ENCODE data around the gene ENAM.
"Not testable (repeated sequence)": the region's sequence is repeated elsewhere in the genome, so short reads cannot be mapped to it uniquely, and the experiment has no call there.

Gene ENAM

DNA sequence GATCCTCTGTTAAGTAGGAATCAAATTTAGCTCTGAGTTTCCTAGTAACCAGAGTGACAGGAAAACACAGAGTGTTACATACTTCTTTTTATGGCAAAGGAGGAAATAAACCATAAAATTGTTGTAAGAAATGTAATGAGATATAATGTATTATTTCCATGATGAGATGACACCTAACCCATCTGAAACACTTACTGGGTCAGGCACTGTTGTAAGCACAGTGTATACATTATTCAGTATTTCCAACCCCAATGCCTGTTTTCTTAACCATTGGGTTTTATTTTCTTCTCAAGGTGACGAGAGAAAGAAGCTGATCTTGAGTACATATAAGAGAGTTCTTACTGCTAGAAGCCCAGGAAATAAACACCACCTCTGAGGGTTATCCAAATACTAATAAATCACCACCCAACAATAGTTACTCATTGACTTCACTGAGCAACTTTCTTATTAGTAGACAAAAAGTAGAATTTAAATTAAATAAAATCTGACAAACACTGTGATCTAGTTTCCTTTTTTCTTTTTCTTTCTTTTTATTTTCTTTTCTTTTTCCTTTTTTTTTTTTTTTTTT is 4.2 kb upstream of the ENAM start:
- no peak for DNase-seq

DNA sequence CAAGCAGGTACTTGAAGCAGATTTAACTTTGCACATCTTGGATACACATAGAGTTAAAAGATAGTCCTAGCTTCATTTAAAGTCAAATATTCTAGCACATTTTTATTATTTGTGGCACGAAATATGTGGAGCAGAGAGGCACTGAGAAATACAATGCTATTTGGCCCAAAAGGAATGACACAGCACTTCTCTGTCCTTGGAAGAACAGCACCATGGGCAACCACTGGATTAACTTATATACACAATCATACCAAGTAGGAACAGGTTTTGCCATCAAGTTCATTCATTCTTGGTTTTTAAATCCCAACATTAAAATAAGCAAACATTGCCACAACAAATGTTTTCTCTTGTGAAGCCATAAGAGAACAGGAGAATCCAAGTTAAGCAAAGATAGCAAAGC is 924 bp upstream of the ENAM start:
- DNase-seq, result no peak

DNA sequence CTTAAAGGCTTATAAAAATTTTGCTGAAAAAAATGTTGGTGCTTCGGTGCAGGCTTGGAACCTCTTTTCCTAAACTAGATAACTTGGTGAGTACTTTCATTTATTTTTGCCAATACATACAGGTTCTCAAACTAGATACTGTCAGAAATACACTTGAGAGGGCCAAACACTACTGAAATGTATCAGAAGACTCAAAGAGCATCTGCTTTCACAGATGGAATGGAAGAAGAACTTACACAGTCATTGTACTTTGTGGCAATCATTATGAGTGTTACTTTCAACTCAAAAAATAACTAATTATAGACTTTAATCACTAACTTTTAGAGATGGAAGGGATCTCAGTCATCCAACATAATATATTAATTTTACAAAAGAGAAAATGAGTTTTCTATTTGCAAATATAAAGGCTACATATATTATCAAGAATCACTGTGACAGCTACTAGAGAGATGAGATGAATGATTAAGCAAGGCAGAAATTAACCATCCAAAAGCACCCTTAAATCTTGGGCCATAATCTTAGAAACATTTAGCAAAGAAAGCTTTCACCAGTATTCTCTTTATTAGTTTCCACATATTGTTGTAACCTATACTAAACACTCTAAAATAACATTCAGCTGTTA is 1.0 kb downstream of the ENAM start:
- no peak for DNase-seq

DNA sequence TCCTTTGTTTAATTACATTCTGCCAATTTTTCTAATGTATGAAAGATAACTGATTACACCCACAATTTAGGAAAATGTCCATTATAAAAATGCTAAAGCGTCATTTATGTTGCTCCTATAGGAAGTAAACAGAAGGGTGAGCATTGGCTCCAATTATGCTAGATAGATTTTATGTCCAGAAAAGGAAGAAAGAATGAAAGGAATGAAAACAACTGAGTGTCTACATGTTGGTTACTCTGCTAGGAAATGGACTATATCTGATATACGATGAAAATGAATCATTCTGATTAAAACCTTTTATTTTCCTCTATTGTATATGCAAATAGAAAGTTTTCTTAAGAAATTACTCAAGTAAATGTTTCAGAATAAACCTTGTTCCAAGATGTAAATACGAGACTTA is 1.6 kb downstream of the ENAM start:
- peak; percentile 26 for DNase-seq

DNA sequence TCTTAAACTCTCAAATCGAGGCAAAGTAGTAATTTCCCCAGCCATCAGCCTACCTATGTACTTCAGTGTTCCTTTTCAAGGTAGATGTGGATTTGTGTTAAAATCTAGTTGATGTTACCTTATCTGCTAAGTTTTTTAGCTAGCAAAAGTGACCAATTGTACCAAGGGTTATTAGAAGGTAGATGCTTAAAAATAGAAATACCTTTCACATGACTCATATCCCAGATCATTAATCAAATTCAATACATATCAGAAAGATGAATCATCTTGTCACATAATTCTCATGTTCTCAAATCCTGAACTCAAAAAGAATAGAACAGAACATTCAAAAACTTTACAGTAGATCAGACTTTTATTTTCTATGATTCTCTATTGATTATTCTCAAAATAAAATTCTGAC is 3.5 kb downstream of the ENAM start:
- peak; percentile 67 for DNase-seq

DNA sequence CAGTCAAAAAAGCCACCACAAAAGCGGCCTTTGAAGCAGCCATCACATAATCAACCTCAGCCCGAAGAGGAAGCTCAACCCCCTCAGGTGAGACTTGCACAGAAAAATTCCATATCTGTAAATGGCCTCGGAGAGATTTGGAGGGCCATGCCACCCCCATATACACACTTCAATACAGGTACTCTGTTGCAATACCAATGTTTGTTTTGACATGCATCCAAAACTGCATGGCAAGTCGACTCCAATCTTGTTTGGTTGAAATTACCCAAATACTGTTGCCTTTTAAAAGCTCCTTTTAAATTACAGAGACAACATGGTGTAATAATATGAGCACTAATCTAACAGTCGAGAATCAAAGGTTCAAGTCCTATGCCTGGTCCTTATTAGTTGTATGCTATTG is 5.9 kb downstream of the ENAM start:
- DNase-seq, result no peak

DNA sequence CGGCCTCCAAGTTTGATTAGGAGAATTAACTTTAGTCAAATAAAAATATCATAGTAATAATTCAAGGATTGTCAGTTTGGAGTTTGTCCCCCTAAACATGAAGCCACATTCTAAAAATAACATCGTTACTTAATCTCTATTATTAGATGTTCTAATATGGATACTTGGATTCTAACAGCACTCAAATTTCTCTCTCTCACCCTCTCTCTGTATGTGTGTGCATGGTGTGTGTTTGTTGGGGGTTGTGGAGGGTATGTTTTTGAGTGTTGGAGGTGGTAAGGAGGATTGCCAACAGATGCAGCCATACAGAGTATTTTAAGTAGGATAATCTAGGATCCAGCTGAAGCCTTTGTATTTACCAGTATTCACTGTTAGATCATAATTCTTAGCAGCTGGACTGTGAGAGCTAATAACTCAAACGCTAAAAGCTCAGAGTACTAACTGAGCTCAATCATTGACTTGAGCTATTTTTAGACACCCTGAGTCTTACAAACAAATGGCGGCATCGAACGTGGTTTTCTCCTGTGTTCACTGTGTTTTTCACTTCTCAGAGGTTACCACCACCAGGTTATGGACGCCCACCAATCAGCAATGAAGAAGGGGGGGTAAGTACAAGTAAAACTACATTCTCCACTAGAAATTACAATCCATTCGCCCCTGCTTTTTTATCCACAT is 8.8 kb downstream of the ENAM start:
- no peak for DNase-seq

DNA sequence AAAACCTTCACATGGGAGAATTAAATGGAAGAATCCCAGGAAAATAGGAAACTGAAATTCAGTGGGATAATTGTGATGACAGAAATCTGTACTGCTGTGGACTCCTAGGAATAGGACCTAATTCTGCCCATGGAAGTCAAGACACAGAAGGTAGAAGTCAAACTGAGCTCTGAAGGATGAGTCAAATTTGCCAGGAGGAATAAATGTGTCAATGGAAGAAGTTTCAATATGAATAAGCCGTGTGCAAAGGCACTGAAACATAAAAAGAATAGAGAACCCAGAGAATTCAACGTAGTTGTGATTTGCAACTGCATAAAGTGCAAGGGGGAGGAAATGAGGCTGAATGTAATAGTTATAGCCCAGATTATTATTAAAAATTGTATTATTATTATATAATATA is 11.6 kb downstream of the ENAM start:
- no peak for DNase-seq

DNA sequence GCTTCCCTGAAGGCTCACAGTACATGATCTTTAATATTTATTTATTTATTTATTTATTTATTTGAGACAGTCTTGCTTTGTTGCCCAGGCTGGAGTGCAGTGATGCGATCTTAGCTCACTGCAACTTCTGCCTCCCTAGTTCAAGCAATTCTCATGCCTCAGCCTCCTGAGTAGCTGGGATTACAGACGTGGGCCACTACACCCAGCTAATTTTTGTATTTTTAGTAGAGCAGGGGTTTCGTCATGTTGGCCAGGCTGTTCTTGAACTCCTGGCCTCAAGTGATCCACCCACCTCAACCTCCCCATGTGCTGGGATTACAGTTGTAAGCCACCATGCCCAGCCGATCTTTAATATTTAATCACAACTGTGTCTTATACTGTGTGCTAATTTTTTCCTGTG is 22.2 kb downstream of the ENAM start:
- DNase-seq, result not testable (repeated sequence)

DNA sequence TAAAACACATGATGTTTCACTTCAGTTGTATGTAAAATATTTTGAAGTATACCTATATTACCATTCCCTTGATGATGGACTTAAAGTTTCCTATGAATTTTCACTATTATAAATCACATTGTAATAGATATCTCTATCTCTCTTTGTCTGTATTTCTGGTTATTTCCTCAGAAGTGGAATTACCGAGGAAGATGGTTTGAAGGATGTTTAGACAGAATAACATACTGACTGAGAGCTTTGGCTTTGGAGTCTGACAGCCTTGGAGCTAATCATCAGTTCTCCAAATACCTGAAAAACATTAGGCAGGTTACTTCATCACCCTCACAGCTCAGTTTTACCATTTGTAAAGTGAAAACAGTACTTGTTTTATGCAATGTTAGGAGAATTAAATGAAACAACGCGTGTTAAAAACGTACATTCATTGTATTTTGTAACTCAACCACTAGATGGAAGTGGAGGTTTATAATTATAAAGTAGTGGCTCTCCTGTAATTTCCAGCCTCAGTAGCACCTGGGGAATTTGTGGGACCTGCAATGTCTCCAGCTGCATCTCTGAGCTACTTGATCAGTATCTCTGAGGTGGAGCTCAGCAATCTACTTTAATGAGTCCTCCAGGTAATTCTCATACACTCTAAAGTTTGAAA is 23.4 kb downstream of the ENAM start:
- DNase-seq, result peak; percentile 21

DNA sequence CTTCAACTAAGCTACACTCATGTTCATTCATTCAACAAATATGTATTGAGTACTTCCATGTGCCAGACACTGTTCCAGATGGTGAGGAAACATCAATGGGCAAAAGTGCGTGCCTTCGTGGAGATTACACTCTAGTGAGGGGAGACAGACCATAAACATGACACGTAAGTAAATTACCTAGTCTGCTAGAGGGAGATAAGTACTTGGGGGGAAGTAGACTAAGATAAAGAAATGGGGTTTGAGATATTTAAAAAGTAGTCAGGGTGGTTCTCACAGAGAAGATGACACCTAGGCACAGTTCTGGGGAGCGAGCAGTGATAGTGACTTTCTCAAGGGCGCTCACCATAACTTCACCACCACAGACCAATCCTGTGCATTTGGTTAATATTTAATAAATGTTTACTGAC is 26.1 kb downstream of the ENAM start:
- no peak for DNase-seq

DNA sequence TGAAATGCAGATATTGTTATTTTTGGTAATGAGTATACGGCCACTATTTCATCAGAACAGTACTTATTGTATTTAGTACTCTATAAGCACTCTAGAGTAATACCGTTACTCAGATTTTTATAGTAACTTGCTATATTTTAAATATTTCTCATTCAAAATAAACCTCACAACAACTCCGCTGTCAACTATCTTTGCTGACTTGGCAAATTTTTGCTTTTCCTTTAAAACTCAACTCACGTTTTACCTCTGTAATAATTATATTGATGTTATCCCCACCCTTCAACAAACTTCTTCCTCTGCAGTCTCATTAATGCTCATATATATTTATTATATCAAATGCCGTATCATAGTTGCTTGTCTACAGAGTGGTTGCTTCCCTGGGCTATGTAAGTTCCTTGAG is 28.8 kb downstream of the ENAM start:
- DNase-seq, result no peak

DNA sequence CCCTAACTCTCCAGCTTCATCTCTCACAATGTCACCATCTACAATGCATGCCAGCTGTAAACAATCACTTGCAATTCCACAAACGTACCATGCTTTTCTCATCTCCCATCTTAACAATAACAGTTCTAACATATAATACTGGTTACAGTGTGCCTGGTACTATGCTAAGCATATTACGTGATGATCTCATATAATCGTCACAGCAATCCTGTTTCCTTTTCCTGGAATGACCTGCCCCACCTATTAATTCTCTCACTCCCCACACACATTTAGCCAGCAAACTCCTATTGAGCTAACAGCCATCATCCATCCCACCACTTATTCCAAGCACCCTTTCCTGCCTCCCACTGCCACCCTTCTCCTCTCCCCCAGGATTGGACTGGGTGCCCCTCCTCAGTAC is 29.9 kb downstream of the ENAM start:
- no peak for DNase-seq

DNA sequence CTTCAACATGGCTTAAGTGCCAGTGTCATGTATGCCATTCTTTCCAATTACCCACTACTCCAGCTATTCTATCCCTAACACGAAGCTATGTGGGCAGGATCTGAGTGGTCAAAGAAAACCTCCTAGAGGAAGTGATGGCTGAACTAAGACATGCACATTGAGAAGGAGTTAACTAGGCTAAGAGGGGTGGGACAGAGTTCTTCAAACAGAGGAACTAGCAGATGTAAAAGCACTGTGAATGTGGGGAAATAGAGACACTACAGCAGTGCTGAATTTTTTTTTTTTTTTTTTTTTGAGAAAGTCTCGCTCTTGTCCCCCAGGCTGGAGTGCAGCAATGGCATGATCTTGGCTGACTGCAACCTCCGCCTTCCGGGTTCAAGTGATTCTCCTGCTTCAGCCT is 31.6 kb downstream of the ENAM start:
- DNase-seq, result no peak

DNA sequence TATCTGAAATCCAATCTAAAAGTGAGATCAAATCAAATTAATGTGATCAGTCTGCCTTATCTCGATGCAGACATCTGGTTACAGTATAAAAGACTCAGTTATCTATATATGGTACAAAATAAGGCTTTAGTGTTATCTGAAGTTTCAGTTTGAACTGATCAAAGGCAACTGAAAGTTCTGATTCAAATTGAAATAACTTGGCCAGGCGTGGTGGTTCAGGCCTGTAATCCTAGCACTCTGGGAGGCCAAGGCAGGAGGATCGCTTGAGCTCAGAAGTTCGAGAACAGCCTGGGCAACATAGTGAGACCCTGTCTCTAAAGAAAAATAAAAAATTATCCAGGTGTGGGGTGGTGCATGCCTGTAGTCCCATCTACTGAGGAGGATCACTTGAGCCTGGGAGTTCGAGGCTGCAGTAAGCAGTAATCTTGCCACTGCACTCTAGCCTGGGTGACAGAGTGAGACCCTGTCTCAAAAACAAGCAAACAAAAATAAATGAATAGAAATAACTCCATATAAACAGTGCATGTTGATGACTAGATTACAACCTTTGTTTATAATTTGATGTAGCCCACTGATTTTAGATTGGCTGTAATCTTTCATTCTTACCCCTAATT is 32.9 kb downstream of the ENAM start:
- not testable (repeated sequence) for DNase-seq

DNA sequence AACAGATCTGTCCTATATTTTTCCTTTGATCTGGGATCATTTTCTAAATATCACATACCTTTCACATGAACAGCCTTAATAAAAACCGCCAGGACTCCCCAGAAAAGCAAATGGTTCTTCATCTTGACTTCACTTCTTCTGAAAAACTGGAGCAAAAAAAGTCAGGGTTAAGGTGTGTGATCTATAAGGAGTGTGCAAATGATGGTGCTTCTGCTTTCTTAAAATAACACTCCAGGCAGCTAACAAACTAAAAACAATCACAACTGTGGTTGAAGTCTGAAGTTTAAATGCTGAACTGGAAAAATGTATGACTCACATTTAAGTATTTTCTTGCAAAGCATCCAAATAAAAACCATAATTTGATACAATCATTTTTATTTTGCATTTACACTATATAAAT is 37.8 kb downstream of the ENAM start, which contains the start of gene JCHAIN:
JCHAIN (minus strand) TSS at position 140 of the 400 bp plus-strand sequence; CDS start at position 122, 18 bp downstream.
- peak; percentile 10 for DNase-seq

DNA sequence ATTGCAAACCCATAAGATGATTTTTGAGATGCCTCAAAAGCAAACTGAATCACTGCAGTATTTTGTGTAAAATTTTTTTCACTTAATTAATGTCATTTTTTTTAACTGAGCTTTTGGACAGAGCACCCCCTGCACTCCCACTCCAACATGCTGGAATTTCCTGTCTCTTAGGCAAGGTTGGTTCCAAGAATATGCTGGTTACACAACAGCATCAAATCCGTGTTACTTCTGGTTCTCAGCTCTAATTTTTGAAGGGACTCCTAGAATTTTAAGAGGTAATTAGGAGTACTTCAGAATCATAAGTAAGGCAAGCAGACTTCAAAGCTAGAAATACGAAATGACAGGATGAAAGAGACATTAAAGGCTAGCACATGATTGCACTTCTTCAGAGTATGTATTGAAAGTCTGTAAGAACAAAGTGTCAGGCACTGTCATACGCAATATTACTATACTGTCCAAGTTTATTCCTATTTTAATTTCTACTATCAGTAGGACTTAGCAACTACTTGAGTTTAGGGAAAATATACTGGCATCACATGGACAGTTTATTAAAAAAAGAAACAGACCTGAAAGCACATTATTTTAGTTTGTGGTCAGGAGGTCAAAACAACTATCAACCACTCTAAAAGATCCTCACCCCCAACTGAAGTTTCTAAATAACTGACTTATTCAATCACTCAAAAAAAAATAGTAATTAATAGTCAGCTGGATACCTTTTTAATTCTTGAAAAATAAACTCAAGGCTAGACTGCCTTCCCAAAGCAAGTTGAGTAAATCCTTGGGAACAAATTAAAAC is 39.4 kb downstream of the ENAM start:
- DNase-seq, result peak; percentile 17

DNA sequence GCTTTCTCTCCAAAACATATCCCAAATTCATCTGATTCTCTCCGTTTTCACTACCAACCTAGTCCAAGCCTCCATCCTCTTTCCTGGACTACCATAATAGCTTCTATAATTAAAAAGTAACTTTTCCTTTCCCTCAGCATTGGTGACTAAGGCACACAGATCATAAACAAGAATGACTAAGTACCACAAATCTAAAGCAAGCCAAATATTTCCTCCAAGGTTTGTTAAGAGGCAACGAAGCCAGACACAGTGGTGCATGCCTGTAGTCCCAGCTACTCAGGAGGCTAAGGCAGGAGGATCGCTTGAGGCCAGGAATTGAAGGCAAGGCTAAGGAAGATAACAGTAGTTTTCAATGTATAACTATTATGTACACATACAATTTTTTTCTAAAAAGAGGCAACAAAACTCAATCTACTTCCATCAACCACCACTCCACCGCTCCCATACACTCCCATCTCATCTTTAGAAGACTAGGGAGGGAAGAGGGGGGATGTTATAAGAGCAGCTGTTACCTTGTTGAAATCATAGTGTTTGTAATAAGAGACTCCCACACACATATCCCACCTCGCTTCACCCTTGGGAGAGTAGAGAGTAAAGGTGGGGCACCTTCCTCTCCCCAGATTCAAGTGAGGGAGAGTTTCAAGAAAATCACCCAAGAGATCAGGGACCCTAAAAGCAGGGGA is 41.9 kb downstream of the ENAM start:
- peak; percentile 11 for DNase-seq

DNA sequence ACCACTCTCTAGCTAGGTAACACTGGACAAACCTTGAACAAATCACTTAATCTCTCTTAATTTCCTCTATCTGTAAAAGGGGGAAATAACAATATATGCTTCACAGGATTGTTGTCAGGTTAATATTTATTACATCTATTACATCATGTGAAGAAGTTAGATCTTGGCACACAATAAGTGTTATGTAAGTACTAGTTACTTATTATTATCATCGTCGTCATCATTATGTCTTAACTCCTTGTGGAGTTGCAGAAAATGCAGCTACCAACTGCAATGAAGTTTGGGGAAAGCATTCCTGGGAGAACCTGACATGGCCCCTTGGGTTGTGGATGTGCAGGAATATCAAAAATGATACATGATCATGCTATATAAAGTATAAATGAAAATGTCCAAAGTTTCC is 42.5 kb downstream of the ENAM start:
- no peak for DNase-seq

DNA sequence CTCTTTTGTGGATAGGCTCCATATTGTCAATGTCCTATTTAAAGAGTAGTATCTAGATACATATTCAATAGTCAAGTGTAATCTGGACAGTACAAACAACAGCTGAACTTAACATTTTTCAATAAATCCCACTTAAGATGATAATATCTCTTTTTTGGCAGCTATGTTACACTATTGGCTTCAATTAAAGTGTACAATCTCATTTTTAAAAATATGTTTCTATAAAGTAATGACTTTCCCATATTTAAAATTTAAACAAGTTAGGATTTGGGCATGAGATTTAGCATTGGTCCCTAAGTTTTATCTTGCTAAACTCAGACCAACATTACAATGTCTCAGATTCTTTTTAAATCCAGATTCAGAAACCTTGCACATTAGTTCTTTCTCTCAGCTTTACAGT is 45.6 kb downstream of the ENAM start:
- no peak for DNase-seq

DNA sequence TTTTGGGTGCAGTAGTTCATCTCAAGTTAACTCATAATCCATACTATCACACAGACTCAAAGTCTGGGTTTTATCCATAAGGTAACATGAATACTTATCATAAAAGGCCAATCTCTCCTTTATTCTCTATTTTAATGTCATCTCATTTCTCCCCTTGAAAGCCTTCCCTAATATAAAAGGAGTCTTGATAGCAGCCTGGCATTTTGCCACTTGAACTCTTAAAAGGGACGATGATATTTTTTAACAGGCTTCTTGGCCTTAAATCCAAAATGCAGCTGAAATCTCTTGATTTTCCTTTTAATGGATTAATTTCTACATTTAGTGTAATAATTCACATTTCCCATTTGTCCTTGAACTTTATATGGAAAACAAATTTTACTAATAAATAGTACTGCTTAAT is 46.2 kb downstream of the ENAM start:
- no peak for DNase-seq

DNA sequence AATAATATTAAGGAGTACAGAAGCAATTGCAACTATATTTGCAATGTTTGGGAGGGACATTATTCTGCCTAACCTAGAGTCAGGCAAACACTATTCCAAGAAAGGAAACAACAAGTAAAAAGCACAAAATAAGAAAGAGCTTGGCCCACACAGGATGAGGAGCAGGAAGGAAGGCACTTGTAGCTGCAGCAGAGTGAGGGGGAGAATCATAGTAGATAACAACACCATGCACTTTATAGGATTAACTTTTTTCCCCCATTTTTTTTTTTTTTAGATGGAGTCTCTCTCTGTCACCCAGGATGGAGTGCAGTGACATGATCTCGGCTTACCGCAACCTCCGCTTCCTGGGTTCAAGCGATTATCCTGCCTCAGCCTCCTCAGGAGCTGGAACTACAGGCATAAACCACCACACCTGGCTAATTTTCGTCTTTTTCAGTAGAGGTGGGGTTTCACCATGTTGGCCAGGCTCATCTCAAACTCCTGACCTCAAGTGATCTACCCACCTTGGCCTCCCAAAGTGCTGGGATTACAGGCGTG is 48.1 kb downstream of the ENAM start:
- DNase-seq, result no peak

Measured in fibroblast of skin of back (primary cell).